Esophagus squamous epithelium (tissue), 5 donors: ENCODE results near the gene WT1. TPM values are rescaled to one million over a fixed set of nuclear protein-coding genes. Genes with fewer than 3 reads are reported as not detected.

Experiments used
- DNase-seq: peaks from one replicate; lab custom pipeline; 2025; lab: John Stamatoyannopoulos, UW
- H3K27ac ChIP-seq, 4 donors: fragments of 200-600 bp; sonication (generic); one replicate each; pipeline ENCODE4 v1.5.1; 2016 to 2019; ENCODE audit warnings: mild to moderate bottlenecking in 1 of 4
- H3K27me3 ChIP-seq, 4 donors: fragments of 200-600 bp; sonication (generic); 1 replicate in 3 of 4; 2 replicates in 1 of 4; pipeline versions ENCODE4 v1.5.1 to v1.6.0; 2017 to 2021; ENCODE audit warnings: antibody characterized with exemption in 1 of 4
- H3K36me3 ChIP-seq, 3 donors: fragments of 200-600 bp; sonication (generic); one replicate each; pipeline ENCODE4 v1.5.1; 2016 to 2019
- H3K4me1 ChIP-seq, 3 donors: fragments of 200-600 bp; sonication (generic); one replicate each; pipeline ENCODE4 v1.5.1; 2017 to 2019
- H3K4me3 ChIP-seq, 4 donors: fragments of 200-600 bp; sonication (generic); 1 replicate in 3 of 4; 2 replicates in 1 of 4; pipeline ENCODE4 v1.5.1; 2016 to 2019; ENCODE audit warnings: mild to moderate bottlenecking in 2 of 4, moderate library complexity in 1 of 4
- H3K9me3 ChIP-seq, 3 donors: fragments of 200-600 bp; sonication (generic); one replicate each; pipeline ENCODE4 v1.5.1; 2016 to 2019
- POLR2A ChIP-seq, 4 donors: fragments of 450-650 bp; IDR thresholded peaks; one replicate each; pipeline ENCODE4 v1.6.1; 2017; ENCODE audit warnings: antibody characterized with exemption in 4 of 4, mild to moderate bottlenecking in 4 of 4, moderate library complexity in 3 of 4
- WGBS, 2 donors: methylation state at CpG; one replicate each; pipeline ENCODE4 v1.1.5; 2018; 5-methylcytosine and 5-hydroxymethylcytosine counted together
- intact Hi-C: fragments of 100-400 bp; cut with DNase I; formaldehyde crosslinking; loops from one replicate; pipeline ENCODE4 v1.15.0; 2022
- total RNA-seq, 4 donors: library from RNA; depleted of rRNA; stranded (reverse); fragments of >200 nt; gene quantifications; one replicate each; pipeline ENCODE4 v1.1.0, GENCODE V29; 2016
- TF ChIP-seq, protein P1 (sequence below), 6 experiments: fragments of 450-650 bp in 4 of 6; fragments of 200-600 bp in 2 of 6; sonication (generic) in 2 of 6; IDR thresholded peaks; one replicate each; pipeline ENCODE4 v1.5.1; 2016 to 2019; ENCODE audit warnings: antibody characterized with exemption in 6 of 6, mild to moderate bottlenecking in 4 of 6, moderate library complexity in 4 of 6
- donor health status: DM: yes; HTN: yes; CAD: no.

The WT1 gene
- total RNA-seq, 4 donors from 2014 or later = not detected

DNA sequence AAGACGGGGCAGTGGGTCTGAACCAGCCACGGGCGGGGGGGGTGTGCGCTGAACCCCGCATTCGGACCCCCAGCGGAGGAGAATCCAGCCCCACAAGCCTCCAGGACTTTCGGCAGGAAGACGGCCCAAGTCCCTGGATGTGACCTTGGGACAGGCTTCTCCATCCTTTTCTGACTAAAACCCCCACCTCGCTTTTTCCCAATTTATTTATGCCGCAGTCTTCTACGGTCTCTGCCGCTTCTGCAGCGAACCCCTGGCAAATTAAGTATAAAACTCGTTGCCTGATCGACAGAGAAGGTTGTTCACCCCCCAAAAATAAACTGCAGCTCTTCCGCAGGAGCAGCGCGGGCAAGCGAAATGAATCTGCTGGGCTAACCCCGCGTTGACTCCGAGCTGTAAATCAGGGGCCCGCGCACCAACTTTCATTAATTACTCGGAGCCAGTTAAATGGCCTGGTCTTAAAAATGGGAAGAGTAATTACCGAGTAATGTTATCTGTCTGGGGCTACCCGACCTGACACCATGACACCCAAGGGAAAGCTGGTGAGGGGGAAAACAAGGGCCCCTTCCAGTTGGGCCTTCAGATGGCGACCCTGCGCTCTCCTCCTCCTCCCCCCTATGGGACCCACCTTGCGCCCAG is 6.6 kb downstream of the WT1 start:
- no peak for DNase-seq
- Histone ChIP-seq H3K36me3 (no peaks in the 10 kb centered on the region), H3K4me1 (peaks cover 0 to 32% (median 0%) of the 10 kb centered on the region in 3 donors), H3K9me3 (no peaks in the 10 kb centered on the region), H3K27me3 (peaks cover 10 to 100% (median 41%) of the 10 kb centered on the region in 4 donors), H3K27ac (no peak overlapping the region), H3K4me3 (no peak overlapping the region)
- intact Hi-C loops = no loop called here
- 5 to 20% methylated on average over 25 to 28 of the region's 31 CpGs for WGBS, 2 donors
- TF ChIP-seq, protein P1, sequence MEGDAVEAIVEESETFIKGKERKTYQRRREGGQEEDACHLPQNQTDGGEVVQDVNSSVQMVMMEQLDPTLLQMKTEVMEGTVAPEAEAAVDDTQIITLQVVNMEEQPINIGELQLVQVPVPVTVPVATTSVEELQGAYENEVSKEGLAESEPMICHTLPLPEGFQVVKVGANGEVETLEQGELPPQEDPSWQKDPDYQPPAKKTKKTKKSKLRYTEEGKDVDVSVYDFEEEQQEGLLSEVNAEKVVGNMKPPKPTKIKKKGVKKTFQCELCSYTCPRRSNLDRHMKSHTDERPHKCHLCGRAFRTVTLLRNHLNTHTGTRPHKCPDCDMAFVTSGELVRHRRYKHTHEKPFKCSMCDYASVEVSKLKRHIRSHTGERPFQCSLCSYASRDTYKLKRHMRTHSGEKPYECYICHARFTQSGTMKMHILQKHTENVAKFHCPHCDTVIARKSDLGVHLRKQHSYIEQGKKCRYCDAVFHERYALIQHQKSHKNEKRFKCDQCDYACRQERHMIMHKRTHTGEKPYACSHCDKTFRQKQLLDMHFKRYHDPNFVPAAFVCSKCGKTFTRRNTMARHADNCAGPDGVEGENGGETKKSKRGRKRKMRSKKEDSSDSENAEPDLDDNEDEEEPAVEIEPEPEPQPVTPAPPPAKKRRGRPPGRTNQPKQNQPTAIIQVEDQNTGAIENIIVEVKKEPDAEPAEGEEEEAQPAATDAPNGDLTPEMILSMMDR (IDR thresholded peaks at IDR 0.05) = no peak
- TF ChIP-seq POLR2A (IDR thresholded peaks at IDR 0.05) = no peak

DNA sequence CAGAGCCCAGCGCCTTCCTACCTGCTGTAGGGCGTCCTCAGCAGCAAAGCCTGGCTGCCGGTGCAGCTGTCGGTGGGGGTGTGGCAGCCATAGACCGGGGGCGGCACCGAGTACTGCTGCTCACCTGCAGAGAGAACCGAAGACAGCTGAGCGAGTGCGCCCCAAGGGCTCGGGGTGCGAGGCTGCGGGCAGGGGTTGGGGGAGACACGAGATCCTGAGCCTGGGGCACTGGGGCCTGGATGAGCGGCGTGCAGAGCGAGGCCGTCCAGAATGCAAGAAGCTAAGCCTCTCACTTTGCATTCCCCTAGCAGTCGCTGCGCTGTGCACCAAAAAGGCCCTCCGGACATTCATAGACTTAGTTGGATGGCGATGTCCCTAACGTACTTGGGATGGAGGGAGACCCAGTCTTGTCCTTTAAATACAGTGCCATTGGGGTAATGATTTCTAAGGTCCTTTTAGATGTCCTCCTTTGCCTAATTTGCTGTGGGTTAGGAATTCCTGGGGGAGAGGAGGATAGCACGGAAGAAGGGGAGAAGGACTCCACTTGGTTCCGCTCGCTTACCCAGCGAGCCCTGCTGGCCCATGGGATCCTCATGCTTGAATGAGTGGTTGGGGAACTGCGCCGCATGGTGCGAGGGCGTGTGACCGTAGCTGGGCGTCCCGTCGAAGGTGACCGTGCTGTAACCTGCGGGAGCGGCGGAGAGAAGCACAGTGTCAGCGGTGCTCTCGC is 7.2 kb downstream of the WT1 start:
- peaks cover 10 to 100% (median 38%) of the 10 kb centered on the region in 4 donors for H3K27me3 ChIP-seq
- no peaks in the 10 kb centered on the region for H3K9me3 ChIP-seq
- TF ChIP-seq, protein P1 (IDR thresholded peaks at IDR 0.05) = no peak
- TF ChIP-seq POLR2A (IDR thresholded peaks at IDR 0.05) = no peak
- H3K4me1 ChIP-seq = peaks cover 0 to 25% (median 0%) of the 10 kb centered on the region in 3 donors
- intact Hi-C loops = no loop called here
- no peak for DNase-seq
- H3K27ac ChIP-seq = no peak overlapping the region
- no peaks in the 10 kb centered on the region for H3K36me3 ChIP-seq
- 21 to 23% methylated on average over 16 to 17 of the region's 41 CpGs for WGBS, 2 donors
- no peak overlapping the region for H3K4me3 ChIP-seq

DNA sequence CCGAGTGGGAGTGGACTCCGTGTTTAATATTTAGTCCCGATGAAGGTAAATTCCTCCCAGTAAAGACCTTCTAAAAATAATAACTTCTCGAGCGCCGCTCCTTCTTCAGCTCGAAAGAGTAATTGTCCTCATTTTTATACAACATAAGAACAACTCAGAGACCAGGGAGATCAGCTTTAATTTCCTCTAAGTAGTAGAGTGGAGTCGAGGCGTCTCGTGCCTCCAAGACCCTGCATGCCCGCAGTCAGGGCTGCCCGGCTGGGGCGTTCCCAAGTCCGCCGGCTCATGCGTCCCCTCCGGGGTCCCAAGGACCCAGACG is 7.8 kb downstream of the WT1 start:
- no peak overlapping the region for H3K4me3 ChIP-seq
- no peaks in the 10 kb centered on the region for H3K9me3 ChIP-seq
- TF ChIP-seq POLR2A (IDR thresholded peaks at IDR 0.05) = no peak
- TF ChIP-seq, protein P1 (IDR thresholded peaks at IDR 0.05) = no peak
- H3K36me3 ChIP-seq = no peaks in the 10 kb centered on the region
- peaks cover 0 to 22% (median 0%) of the 10 kb centered on the region in 3 donors for H3K4me1 ChIP-seq
- no peak for DNase-seq
- no peak overlapping the region for H3K27ac ChIP-seq
- intact Hi-C loops = no loop called here
- peaks cover 10 to 100% (median 38%) of the 10 kb centered on the region in 4 donors for H3K27me3 ChIP-seq
- WGBS, 2 donors = 11 to 12% methylated on average over 6 to 12 of the region's 18 CpGs

DNA sequence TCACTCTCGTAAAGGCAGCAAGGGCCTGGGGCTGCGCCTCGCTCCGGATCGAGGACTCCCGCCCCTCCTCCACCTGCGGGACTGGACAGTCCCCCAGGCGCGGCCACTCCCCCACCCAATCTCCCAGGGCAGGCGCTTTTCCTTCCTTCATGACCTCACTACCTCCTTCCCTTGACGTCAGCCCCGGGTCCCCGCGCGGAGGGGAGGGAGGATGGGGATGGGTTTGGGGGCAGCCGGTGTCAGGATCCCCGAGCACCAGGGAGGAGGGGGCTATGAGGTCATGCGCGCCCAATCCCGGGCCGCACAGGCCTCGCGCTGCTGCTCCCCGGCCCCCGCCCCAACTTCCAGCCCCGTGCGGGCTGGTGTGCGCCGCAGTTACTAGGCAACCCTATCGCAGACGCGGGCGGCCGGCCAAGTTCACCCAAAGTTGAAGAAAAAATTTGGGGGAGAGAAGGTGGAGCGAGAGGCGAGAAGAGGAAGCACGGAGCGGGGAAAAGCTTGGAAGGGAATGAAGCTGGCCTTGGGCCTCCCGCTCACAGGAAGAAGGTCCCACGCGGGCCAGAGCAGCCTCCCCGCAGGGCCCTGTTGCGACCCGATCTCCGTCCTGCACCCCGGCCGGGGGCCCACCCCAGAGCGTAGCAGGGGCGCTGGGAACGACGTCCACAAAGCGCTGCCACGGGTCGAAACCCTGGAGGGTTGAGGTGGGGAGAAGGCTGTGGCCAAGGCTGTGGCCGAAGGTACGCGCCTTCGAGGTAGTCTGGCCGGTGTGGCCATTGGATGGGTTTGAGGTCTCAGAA is 8.3 kb downstream of the WT1 start:
- intact Hi-C loops = no loop called here
- TF ChIP-seq POLR2A (IDR thresholded peaks at IDR 0.05) = no peak
- TF ChIP-seq, protein P1 (IDR thresholded peaks at IDR 0.05) = no peak
- DNase-seq = no peak
- WGBS, 2 donors = 7 to 16% methylated on average over 29 to 30 of the region's 59 CpGs
- peak overlapping the region in 1 of 4 donors; percentile 21 for H3K4me3 ChIP-seq
- H3K9me3 ChIP-seq = no peaks in the 10 kb centered on the region
- no peaks in the 10 kb centered on the region for H3K36me3 ChIP-seq
- no peak overlapping the region for H3K27ac ChIP-seq
- peaks cover 0 to 22% (median 0%) of the 10 kb centered on the region in 3 donors for H3K4me1 ChIP-seq
- H3K27me3 ChIP-seq = peaks cover 10 to 100% (median 37%) of the 10 kb centered on the region in 4 donors
